Kidney epithelial cell (primary cell): ENCODE measurements around the gene RBM39. TPM values are rescaled to one million over a fixed set of nuclear protein-coding genes. Genes with fewer than 3 reads are reported as not detected.
"Not testable (repeated sequence)": the region's sequence is repeated elsewhere in the genome, so short reads cannot be mapped to it uniquely, and the experiment has no call there.

Experiments used
- DNase-seq: peaks from one replicate; pipeline ENCODE4 v3.0.0-alpha.2; 2010; ENCODE audit warnings: low read depth
- H3K27me3 ChIP-seq: 2 replicates; pipeline ENCODE4 v1.6.0; 2011; ENCODE audit warnings: low read length; ENCODE audit not compliant: control insufficient read depth, insufficient read depth
- H3K36me3 ChIP-seq: 2 replicates; pipeline ENCODE4 v1.5.1; 2011; ENCODE audit warnings: low read length; ENCODE audit not compliant: control insufficient read depth, insufficient read depth
- H3K4me3 ChIP-seq: 2 replicates; pipeline ENCODE4 v1.5.1; 2011; ENCODE audit warnings: low read depth, mild to moderate bottlenecking, control low read depth, low read length
- CTCF ChIP-seq: IDR thresholded peaks from 2 replicates; pipeline ENCODE4 v1.5.1; 2011; ENCODE audit warnings: mild to moderate bottlenecking, moderate library complexity, low read length, control low read depth, inconsistent platforms; ENCODE audit not compliant: insufficient read depth, poor library complexity, severe bottlenecking
- total RNA-seq: library from RNA; depleted of rRNA; stranded (reverse); fragments of >200 nt; gene quantifications from 2 replicates; pipeline ENCODE4 v1.2.3, GENCODE V29; 2015

Gene RBM39
- total RNA-seq, 1 donor from 2014 or later, result 204 TPM

- no peak overlapping the region for H3K4me3 ChIP-seq
- peaks cover 4% of the 10 kb centered on the region for H3K36me3 ChIP-seq
- no peaks in the 10 kb centered on the region for H3K27me3 ChIP-seq
- no peak for TF ChIP-seq CTCF
- no peak for DNase-seq
Measured at GRCh38 chr20:35730583-35731468, 11.2 kb downstream of the RBM39 start.

GRCh38 chr20:35729836-35730582 lies 12.1 kb downstream of the RBM39 start:
- TF ChIP-seq CTCF, result no peak
- no peak for DNase-seq
- Histone ChIP-seq H3K4me3 (no peak overlapping the region), H3K36me3 (peaks cover 4% of the 10 kb centered on the region), H3K27me3 (no peaks in the 10 kb centered on the region)

GRCh38 chr20:35729283-35729807 lies 12.7 kb downstream of the RBM39 start:
- no peaks in the 10 kb centered on the region for H3K27me3 ChIP-seq
- DNase-seq, result no peak
- H3K4me3 ChIP-seq, result no peak overlapping the region
- TF ChIP-seq CTCF, result no peak
- H3K36me3 ChIP-seq, result peaks cover 4% of the 10 kb centered on the region

- Histone ChIP-seq H3K27me3 (no peaks in the 10 kb centered on the region), H3K36me3 (peaks cover 6% of the 10 kb centered on the region), H3K4me3 (no peak overlapping the region)
- TF ChIP-seq CTCF, result no peak
- no peak for DNase-seq
Measured at GRCh38 chr20:35726842-35727711, 15.0 kb downstream of the RBM39 start.

GRCh38 chr20:35724321-35725230 lies 17.5 kb downstream of the RBM39 start:
- Histone ChIP-seq H3K36me3 (peaks cover 11% of the 10 kb centered on the region), H3K27me3 (no peaks in the 10 kb centered on the region), H3K4me3 (no peak overlapping the region)
- no peak for TF ChIP-seq CTCF
- no peak for DNase-seq

GRCh38 chr20:35723652-35724320 lies 18.3 kb downstream of the RBM39 start:
- not testable (repeated sequence) for DNase-seq, H3K4me3 ChIP-seq, H3K27me3 ChIP-seq
- peaks cover 15% of the 10 kb centered on the region for H3K36me3 ChIP-seq

GRCh38 chr20:35723275-35723639 lies 18.8 kb downstream of the RBM39 start:
- DNase-seq, result not testable (repeated sequence)
- H3K36me3 ChIP-seq, result peaks cover 15% of the 10 kb centered on the region

More at GRCh38 chr20:35723275-35723639, 18.8 kb downstream of the RBM39 start:
- not testable (repeated sequence) for H3K27me3 ChIP-seq, H3K4me3 ChIP-seq
